OCI-LY7 (cell line): ENCODE measurements around the gene ASXL2. TPM values are rescaled to one million over a fixed set of nuclear protein-coding genes. Genes with fewer than 3 reads are reported as not detected.

Experiments
- BruUV-seq: library from RNA; stranded (reverse); fragments of 400-500 nt; replicated peaks from 2 replicates; lab custom pipeline; 2021; lab: Mats Ljungman, UMichigan
- CTCF ChIA-PET: fragments of 300-600 bp; sonication (Branson Sonifier 250); formaldehyde crosslinking; loops from one replicate; lab custom pipeline; 2022; ENCODE audit warnings: antibody characterized with exemption; ENCODE audit not compliant: unreplicated experiment; lab: Charles Lee
- POLR2A ChIA-PET: fragments of 300-600 bp; sonication (Branson Sonifier 250); formaldehyde crosslinking; loops from one replicate; lab custom pipeline; 2022; ENCODE audit warnings: antibody characterized with exemption; lab: Charles Lee
- DNase-seq: peaks from one replicate; pipeline ENCODE4 v3.0.0-alpha.2; 2015; ENCODE audit warnings: low spot score
- H2AFZ ChIP-seq: fragments of 200-600 bp; sonication (generic), shearing (Covaris generic); 2 replicates; pipeline ENCODE4 v1.6.1; 2014; ENCODE audit warnings: mild to moderate bottlenecking, antibody characterized with exemption, low read length, moderate library complexity
- H3K27ac ChIP-seq: fragments of 200-600 bp; sonication (generic); 2 replicates; pipeline ENCODE4 v1.5.1; 2014; ENCODE audit warnings: mixed run types, low read depth, mild to moderate bottlenecking, moderate library complexity, low read length, inconsistent platforms; ENCODE audit not compliant: poor library complexity, severe bottlenecking
- H3K36me3 ChIP-seq: fragments of 200-600 bp; sonication (generic); 2 replicates; pipeline ENCODE4 v1.6.1; 2014; ENCODE audit warnings: mild to moderate bottlenecking, antibody characterized with exemption, low read length, moderate library complexity, mixed read lengths; ENCODE audit not compliant: insufficient read depth
- H3K4me1 ChIP-seq: fragments of 200-600 bp; sonication (generic); 2 replicates; pipeline ENCODE4 v1.5.1; 2014; ENCODE audit warnings: mild to moderate bottlenecking, low read length; ENCODE audit not compliant: insufficient read depth, poor library complexity, severe bottlenecking
- H3K4me2 ChIP-seq: fragments of 200-600 bp; sonication (generic); 2 replicates; pipeline ENCODE4 v1.6.1; 2014; ENCODE audit warnings: mild to moderate bottlenecking, low read length
- H3K4me3 ChIP-seq: fragments of 200-600 bp; sonication (generic); 2 replicates; pipeline ENCODE4 v1.5.1; 2014; ENCODE audit warnings: mild to moderate bottlenecking, low read depth, low read length; ENCODE audit not compliant: poor library complexity, severe bottlenecking
- H3K79me2 ChIP-seq: fragments of 200-600 bp; sonication (generic); 2 replicates; pipeline ENCODE4 v1.6.1; 2016; ENCODE audit warnings: low read depth, mild to moderate bottlenecking, low read length, moderate library complexity, mixed read lengths; ENCODE audit not compliant: insufficient read depth
- H3K9me2 ChIP-seq: fragments of 200-600 bp; sonication (generic); 2 replicates; pipeline ENCODE4 v1.6.1; 2016; ENCODE audit warnings: mild to moderate bottlenecking, low read length, mixed read lengths; ENCODE audit not compliant: insufficient read depth
- H3K9me3 ChIP-seq: fragments of 200-600 bp; sonication (generic); 2 replicates; pipeline ENCODE4 v1.6.1; 2014; ENCODE audit warnings: mild to moderate bottlenecking, mixed run types, low read length, mixed read lengths
- H4K20me1 ChIP-seq: fragments of 200-600 bp; sonication (generic); 2 replicates; pipeline ENCODE4 v1.6.1; 2014; ENCODE audit warnings: mild to moderate bottlenecking, antibody characterized with exemption, low read length, moderate library complexity, mixed read lengths; ENCODE audit not compliant: insufficient read depth
- EZH2phosphoT487 ChIP-seq: fragments of 200-600 bp; sonication (generic); IDR thresholded peaks from 2 replicates; pipeline ENCODE4 v1.6.1; 2018; ENCODE audit warnings: low read depth, borderline replicate concordance, mild to moderate bottlenecking, mixed run types, antibody characterized with exemption, low read length, moderate library complexity, mixed read lengths
- intact Hi-C: fragments of 100-400 bp; cut with micrococcal nuclease; formaldehyde crosslinking; loops from one replicate; pipeline ENCODE4 v1.10.0; 2022; ENCODE audit not compliant: unreplicated experiment
- total RNA-seq, 2 experiments: library from RNA; depleted of rRNA in 1 of 2; stranded (reverse); fragments of >200 nt in 1 of 2; shearing (Covaris generic) in 1 of 2; gene quantifications; 2 replicates each; pipeline ENCODE4 v1.2.3, GENCODE V29; 2014 to 2022
- TF ChIP-seq, protein P1 (sequence below): fragments of 200-600 bp; sonication (generic); conservative IDR thresholded peaks from 2 replicates; pipeline ENCODE4 v1.5.1; 2014; ENCODE audit warnings: mild to moderate bottlenecking, antibody characterized with exemption, low read length, moderate library complexity, mixed read lengths

Gene ASXL2
- total RNA-seq, 2 experiments from 2014 or later, result 12.4 to 31.8 TPM

DNA sequence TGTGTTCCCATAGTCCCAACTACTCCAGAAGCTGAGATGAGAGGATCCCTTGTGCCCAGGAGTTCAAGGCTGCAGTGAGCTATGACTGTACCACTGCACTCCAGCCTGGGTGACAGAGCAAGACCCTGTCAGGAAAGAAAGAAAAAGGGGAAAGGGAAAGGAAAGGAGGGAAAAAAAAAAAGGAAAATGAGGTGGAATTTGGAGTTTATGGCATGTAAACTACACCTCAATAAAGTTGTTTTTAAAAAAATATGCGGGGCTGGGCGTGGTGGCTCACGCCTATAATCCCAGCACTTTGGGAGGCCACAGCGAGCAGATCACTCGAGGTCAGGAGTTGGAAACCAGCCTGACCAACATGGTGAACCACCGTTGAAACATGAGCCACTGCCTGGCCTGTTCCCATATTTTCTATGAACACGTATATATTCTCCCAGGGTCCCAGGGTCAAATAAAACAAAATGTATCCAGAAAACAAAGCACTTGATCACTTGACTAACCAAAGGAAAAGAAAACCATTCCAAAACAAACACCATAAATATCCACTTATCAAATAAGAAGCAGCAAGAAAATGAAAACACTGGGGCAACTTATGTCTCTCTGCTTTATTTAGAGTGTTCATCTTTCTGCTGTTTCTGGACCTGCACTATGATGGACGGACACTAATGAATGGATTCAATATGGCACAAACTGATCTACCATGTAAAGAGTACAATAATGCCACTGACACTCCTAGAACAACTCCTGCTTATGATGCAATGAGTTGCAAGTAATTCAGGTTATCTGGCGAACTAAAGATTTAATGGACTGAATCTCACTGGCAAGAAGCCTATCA lies 56.8 kb downstream of the ASXL2 start:
- ChIA-PET CTCF (no interaction called here), POLR2A (no interaction called here)
- no TSS peak for BruUV-seq
- Histone ChIP-seq H2AFZ (no peak overlapping the region), H3K4me3 (no peak overlapping the region), H4K20me1 (no peaks in the 10 kb centered on the region), H3K36me3 (peaks cover 9% of the 10 kb centered on the region), H3K4me2 (no peak overlapping the region), H3K9me2 (no peaks in the 10 kb centered on the region), H3K79me2 (no peaks in the 10 kb centered on the region), H3K27ac (no peak overlapping the region), H3K4me1 (no peaks in the 10 kb centered on the region), H3K9me3 (no peaks in the 10 kb centered on the region)
- intact Hi-C loops, result no loop called here
- DNase-seq, result no peak
- TF ChIP-seq, protein P1, sequence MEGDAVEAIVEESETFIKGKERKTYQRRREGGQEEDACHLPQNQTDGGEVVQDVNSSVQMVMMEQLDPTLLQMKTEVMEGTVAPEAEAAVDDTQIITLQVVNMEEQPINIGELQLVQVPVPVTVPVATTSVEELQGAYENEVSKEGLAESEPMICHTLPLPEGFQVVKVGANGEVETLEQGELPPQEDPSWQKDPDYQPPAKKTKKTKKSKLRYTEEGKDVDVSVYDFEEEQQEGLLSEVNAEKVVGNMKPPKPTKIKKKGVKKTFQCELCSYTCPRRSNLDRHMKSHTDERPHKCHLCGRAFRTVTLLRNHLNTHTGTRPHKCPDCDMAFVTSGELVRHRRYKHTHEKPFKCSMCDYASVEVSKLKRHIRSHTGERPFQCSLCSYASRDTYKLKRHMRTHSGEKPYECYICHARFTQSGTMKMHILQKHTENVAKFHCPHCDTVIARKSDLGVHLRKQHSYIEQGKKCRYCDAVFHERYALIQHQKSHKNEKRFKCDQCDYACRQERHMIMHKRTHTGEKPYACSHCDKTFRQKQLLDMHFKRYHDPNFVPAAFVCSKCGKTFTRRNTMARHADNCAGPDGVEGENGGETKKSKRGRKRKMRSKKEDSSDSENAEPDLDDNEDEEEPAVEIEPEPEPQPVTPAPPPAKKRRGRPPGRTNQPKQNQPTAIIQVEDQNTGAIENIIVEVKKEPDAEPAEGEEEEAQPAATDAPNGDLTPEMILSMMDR, result no peak
- no peak for TF ChIP-seq EZH2phosphoT487

DNA sequence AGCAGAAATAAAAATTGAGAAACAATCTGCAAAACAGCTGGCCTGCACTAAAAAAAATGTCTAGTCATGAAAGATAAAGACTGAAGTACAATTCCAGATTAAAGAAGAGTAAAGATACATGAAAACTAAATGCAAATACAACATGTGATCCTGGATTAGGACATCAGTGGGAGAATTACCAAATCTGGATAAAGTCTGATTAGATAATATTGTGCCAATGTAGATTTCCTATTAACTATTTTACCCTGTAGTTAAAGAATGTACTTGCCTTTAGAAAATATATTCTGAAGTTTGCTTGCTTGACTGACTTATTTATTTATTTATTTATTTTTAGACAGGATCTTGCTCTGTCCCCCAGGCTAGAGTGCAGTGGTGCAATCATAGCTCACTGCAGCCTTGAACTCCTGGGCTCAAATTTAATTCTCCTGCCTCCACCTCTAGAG lies 58.7 kb downstream of the ASXL2 start:
- no peaks in the 10 kb centered on the region for H3K79me2 ChIP-seq
- H3K9me2 ChIP-seq, result no peaks in the 10 kb centered on the region
- H3K4me1 ChIP-seq, result no peaks in the 10 kb centered on the region
- H3K36me3 ChIP-seq, result peaks cover 17% of the 10 kb centered on the region
- intact Hi-C loops, result no loop called here
- H3K4me3 ChIP-seq, result no peak overlapping the region
- no TSS peak for BruUV-seq
- H3K9me3 ChIP-seq, result no peaks in the 10 kb centered on the region
- ChIA-PET POLR2A (no interaction called here), CTCF (no interaction called here)
- H3K27ac ChIP-seq, result no peak overlapping the region
- H2AFZ ChIP-seq, result no peak overlapping the region
- no peaks in the 10 kb centered on the region for H4K20me1 ChIP-seq
- H3K4me2 ChIP-seq, result no peak overlapping the region
- no peak for TF ChIP-seq EZH2phosphoT487
- TF ChIP-seq, protein P1, result no peak
- DNase-seq, result no peak

DNA sequence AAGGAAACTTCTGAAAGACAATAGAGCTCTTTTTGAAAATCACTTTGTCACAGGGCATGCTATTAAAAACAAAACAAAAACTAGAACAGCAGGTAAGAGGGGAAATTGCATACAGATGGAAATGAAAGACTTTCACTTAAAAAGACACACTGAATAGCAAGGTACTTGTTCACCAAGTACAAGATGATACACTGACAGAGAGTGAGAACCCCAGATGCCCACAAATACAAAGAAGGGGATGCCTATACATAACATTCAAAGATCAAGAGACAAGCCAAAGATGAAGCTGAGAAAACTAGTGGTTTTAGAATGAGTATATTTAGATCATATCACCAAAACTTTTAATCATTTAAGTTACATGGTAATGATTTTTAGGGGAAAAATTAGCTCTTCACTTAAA lies 60.7 kb downstream of the ASXL2 start:
- H3K79me2 ChIP-seq, result no peaks in the 10 kb centered on the region
- no peak for DNase-seq
- H3K36me3 ChIP-seq, result peaks cover 14% of the 10 kb centered on the region
- no TSS peak for BruUV-seq
- H3K4me2 ChIP-seq, result no peak overlapping the region
- no peak overlapping the region for H3K27ac ChIP-seq
- H3K4me3 ChIP-seq, result no peak overlapping the region
- CTCF ChIA-PET, result no interaction called here
- no peaks in the 10 kb centered on the region for H3K9me3 ChIP-seq
- H4K20me1 ChIP-seq, result no peaks in the 10 kb centered on the region
- intact Hi-C loops, result no loop called here
- H2AFZ ChIP-seq, result no peak overlapping the region
- POLR2A ChIA-PET, result no interaction called here
- no peak for TF ChIP-seq EZH2phosphoT487
- TF ChIP-seq, protein P1, result no peak
- H3K9me2 ChIP-seq, result no peaks in the 10 kb centered on the region
- no peaks in the 10 kb centered on the region for H3K4me1 ChIP-seq
